GM21367 (cell line): ENCODE results near the gene CHMP6.
A peak's percentile ranks its signal among the peaks of the same experiment; 100 is the strongest.

Experiments
- ATAC-seq: cut with Tn5 transposase; IDR thresholded peaks from one replicate; pipeline ENCODE4 v1.9.1; 2021; ENCODE audit not compliant: unreplicated experiment

The CHMP6 gene

GRCh38 chr17:80991645-80992076, at the start of gene CHMP6:
TSS of gene CHMP6 (plus strand) at chr17:80991841. CDS start at chr17:80991919, 78 bp downstream.
- peak; percentile 45 for ATAC-seq

GRCh38 chr17:80942423-80943345, 49.0 kb upstream of the CHMP6 start:
- ATAC-seq, result no peak

- no peak for ATAC-seq
Observed at GRCh38 chr17:80943346-80944145, 48.1 kb upstream of the CHMP6 start.

- ATAC-seq, result no peak
Observed at GRCh38 chr17:80944326-80944725, 47.3 kb upstream of the CHMP6 start.

GRCh38 chr17:80945736-80946135, 45.9 kb upstream of the CHMP6 start:
- ATAC-seq, result no peak

GRCh38 chr17:80946449-80946848, 45.2 kb upstream of the CHMP6 start:
- ATAC-seq, result no peak

GRCh38 chr17:80947200-80947940, 44.3 kb upstream of the CHMP6 start:
- no peak for ATAC-seq

- ATAC-seq, result no peak
Observed at GRCh38 chr17:80948019-80948975, 43.3 kb upstream of the CHMP6 start.

GRCh38 chr17:80948976-80949450, 42.6 kb upstream of the CHMP6 start:
- ATAC-seq, result no peak

- no peak for ATAC-seq
Observed at GRCh38 chr17:80949451-80950421, 41.9 kb upstream of the CHMP6 start.

- ATAC-seq, result no peak
Observed at GRCh38 chr17:80950466-80951120, 41.0 kb upstream of the CHMP6 start.

GRCh38 chr17:80951121-80952090, 40.2 kb upstream of the CHMP6 start:
- ATAC-seq, result no peak

GRCh38 chr17:80952291-80952690, 39.4 kb upstream of the CHMP6 start:
- ATAC-seq, result no peak

- ATAC-seq, result no peak
Observed at GRCh38 chr17:80953471-80954315, 37.9 kb upstream of the CHMP6 start.

- ATAC-seq, result no peak
Observed at GRCh38 chr17:80955078-80955477, 36.6 kb upstream of the CHMP6 start.

GRCh38 chr17:80955671-80956280, 35.9 kb upstream of the CHMP6 start:
- no peak for ATAC-seq
